ENCODE measurements around the gene PCLAF.
"Not testable (repeated sequence)": the region's sequence is repeated elsewhere in the genome, so short reads cannot be mapped to it uniquely, and the experiment has no call there.

The PCLAF gene

GRCh38 chr15:64333516-64333915 is 47.7 kb downstream of the PCLAF start:
- no peak for DNase-seq (ENCODE audit: low spot score)
- TF ChIP-seq, protein P1, sequence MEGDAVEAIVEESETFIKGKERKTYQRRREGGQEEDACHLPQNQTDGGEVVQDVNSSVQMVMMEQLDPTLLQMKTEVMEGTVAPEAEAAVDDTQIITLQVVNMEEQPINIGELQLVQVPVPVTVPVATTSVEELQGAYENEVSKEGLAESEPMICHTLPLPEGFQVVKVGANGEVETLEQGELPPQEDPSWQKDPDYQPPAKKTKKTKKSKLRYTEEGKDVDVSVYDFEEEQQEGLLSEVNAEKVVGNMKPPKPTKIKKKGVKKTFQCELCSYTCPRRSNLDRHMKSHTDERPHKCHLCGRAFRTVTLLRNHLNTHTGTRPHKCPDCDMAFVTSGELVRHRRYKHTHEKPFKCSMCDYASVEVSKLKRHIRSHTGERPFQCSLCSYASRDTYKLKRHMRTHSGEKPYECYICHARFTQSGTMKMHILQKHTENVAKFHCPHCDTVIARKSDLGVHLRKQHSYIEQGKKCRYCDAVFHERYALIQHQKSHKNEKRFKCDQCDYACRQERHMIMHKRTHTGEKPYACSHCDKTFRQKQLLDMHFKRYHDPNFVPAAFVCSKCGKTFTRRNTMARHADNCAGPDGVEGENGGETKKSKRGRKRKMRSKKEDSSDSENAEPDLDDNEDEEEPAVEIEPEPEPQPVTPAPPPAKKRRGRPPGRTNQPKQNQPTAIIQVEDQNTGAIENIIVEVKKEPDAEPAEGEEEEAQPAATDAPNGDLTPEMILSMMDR (IDR thresholded peaks at IDR 0.05; ENCODE audit: extremely low read depth, missing control alignments): no peak

DNA sequence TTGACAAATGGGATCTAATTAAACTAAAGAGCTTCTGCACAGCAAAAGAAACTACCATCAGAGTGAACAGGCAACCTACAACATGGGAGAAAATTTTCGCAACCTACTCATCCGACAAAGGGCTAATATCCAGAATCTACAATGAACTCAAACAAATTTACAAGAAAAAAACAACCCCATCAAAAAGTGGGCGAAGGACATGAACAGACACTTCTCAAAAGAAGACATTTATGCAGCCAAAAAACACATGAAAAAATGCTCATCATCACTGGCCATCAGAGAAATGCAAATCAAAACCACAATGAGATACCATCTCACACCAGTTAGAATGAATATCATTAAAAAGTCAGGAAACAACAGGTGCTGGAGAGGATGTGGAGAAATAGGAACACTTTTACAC is 49.6 kb downstream of the PCLAF start:
- DNase-seq (ENCODE audit: low spot score): not testable (repeated sequence)

GRCh38 chr15:64326975-64327374 is 54.3 kb downstream of the PCLAF start:
- not testable (repeated sequence) for DNase-seq (ENCODE audit: low spot score)

GRCh38 chr15:64326458-64326857 is 54.8 kb downstream of the PCLAF start:
- not testable (repeated sequence) for DNase-seq (ENCODE audit: low spot score)

GRCh38 chr15:64324165-64324877 is 56.9 kb downstream of the PCLAF start:
- DNase-seq (ENCODE audit: low spot score): no peak
- TF ChIP-seq, protein P1 (IDR thresholded peaks at IDR 0.05; ENCODE audit: extremely low read depth, missing control alignments): no peak

- DNase-seq (ENCODE audit: low spot score): no peak
- TF ChIP-seq, protein P1 (IDR thresholded peaks at IDR 0.05; ENCODE audit: extremely low read depth, missing control alignments): no peak
These were observed 66.0 kb downstream of the PCLAF start for GRCh38 chr15:64315216-64315615.

GRCh38 chr15:64314456-64314855 is 66.8 kb downstream of the PCLAF start:
- TF ChIP-seq, protein P1 (IDR thresholded peaks at IDR 0.05; ENCODE audit: extremely low read depth, missing control alignments): no peak
- no peak for DNase-seq (ENCODE audit: low spot score)
